ENCODE results near the gene CNNM4. TPM values are rescaled to one million over a fixed set of nuclear protein-coding genes. Genes with fewer than 3 reads are reported as not detected.

Gene CNNM4
- total and polyA plus RNA-seq, 4 donors: 0.82 to 2.3 (median 2.1) TPM

- no peak for TF ChIP-seq RXRA (IDR thresholded peaks at IDR 0.05)
- no peak for TF ChIP-seq SP1 (IDR thresholded peaks at IDR 0.05)
- H3K4me1 ChIP-seq (ENCODE audit: control insufficient read depth in 4 of 4, insufficient read depth in 4 of 4, low read length in 3 of 4): peaks cover 5 to 11% (median 10%) of the 10 kb centered on the region in 4 donors
- peaks cover 3 to 20% (median 12%) of the 10 kb centered on the region in 4 donors for H3K36me3 ChIP-seq (ENCODE audit: control insufficient read depth in 4 of 4, insufficient read depth in 3 of 4, low read depth in 1 of 4, low read length in 3 of 4)
Measured at GRCh38 chr2:96847586-96847985, 86.9 kb downstream of the CNNM4 start.

GRCh38 chr2:96848264-96848663, 87.6 kb downstream of the CNNM4 start:
- TF ChIP-seq RAD21 (IDR thresholded peaks at IDR 0.05) (peak; percentile 26 to 61), TAF1 (conservative IDR thresholded peaks at IDR 0.05) (no peak), GABPA (IDR thresholded peaks at IDR 0.05 in 1 of 2, conservative IDR thresholded peaks at IDR 0.05 in 1 of 2) (no peak), FOXA2 (IDR thresholded peaks at IDR 0.05) (no peak), ZBTB33 (IDR thresholded peaks at IDR 0.05) (peak; percentile 21), HNF4G (IDR thresholded peaks at IDR 0.05) (no peak), JUND (IDR thresholded peaks at IDR 0.05) (peak in 1 of 2 donors; percentile 21), FOXA1 (IDR thresholded peaks at IDR 0.05) (no peak), NR2F2 (IDR thresholded peaks at IDR 0.05) (peak; percentile 68), SP1 (IDR thresholded peaks at IDR 0.05) (peak; percentile 81), MAX (IDR thresholded peaks at IDR 0.05) (peak; percentile 30), HNF4A (conservative IDR thresholded peaks at IDR 0.05) (peak; percentile 71 to 75), RXRA (IDR thresholded peaks at IDR 0.05) (peak; percentile 79 to 81), EGR1 (IDR thresholded peaks at IDR 0.05; ENCODE audit: low read depth in 2 of 2) (no peak), YY1 (IDR thresholded peaks at IDR 0.05) (peak; percentile 53)
- TF ChIP-seq, protein P1, sequence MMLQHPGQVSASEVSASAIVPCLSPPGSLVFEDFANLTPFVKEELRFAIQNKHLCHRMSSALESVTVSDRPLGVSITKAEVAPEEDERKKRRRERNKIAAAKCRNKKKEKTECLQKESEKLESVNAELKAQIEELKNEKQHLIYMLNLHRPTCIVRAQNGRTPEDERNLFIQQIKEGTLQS (IDR thresholded peaks at IDR 0.05): no peak
- TF ChIP-seq, protein P2, sequence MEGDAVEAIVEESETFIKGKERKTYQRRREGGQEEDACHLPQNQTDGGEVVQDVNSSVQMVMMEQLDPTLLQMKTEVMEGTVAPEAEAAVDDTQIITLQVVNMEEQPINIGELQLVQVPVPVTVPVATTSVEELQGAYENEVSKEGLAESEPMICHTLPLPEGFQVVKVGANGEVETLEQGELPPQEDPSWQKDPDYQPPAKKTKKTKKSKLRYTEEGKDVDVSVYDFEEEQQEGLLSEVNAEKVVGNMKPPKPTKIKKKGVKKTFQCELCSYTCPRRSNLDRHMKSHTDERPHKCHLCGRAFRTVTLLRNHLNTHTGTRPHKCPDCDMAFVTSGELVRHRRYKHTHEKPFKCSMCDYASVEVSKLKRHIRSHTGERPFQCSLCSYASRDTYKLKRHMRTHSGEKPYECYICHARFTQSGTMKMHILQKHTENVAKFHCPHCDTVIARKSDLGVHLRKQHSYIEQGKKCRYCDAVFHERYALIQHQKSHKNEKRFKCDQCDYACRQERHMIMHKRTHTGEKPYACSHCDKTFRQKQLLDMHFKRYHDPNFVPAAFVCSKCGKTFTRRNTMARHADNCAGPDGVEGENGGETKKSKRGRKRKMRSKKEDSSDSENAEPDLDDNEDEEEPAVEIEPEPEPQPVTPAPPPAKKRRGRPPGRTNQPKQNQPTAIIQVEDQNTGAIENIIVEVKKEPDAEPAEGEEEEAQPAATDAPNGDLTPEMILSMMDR (IDR thresholded peaks at IDR 0.05; ENCODE audit: low read depth, low read length, missing input control): no peak
- TF ChIP-seq, protein P3, sequence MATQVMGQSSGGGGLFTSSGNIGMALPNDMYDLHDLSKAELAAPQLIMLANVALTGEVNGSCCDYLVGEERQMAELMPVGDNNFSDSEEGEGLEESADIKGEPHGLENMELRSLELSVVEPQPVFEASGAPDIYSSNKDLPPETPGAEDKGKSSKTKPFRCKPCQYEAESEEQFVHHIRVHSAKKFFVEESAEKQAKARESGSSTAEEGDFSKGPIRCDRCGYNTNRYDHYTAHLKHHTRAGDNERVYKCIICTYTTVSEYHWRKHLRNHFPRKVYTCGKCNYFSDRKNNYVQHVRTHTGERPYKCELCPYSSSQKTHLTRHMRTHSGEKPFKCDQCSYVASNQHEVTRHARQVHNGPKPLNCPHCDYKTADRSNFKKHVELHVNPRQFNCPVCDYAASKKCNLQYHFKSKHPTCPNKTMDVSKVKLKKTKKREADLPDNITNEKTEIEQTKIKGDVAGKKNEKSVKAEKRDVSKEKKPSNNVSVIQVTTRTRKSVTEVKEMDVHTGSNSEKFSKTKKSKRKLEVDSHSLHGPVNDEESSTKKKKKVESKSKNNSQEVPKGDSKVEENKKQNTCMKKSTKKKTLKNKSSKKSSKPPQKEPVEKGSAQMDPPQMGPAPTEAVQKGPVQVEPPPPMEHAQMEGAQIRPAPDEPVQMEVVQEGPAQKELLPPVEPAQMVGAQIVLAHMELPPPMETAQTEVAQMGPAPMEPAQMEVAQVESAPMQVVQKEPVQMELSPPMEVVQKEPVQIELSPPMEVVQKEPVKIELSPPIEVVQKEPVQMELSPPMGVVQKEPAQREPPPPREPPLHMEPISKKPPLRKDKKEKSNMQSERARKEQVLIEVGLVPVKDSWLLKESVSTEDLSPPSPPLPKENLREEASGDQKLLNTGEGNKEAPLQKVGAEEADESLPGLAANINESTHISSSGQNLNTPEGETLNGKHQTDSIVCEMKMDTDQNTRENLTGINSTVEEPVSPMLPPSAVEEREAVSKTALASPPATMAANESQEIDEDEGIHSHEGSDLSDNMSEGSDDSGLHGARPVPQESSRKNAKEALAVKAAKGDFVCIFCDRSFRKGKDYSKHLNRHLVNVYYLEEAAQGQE (IDR thresholded peaks at IDR 0.05): no peak
- Histone ChIP-seq H3K9ac (ENCODE audit: low read depth in 1 of 2, low read length in 2 of 2) (no peak overlapping the region), H3K9me3 (ENCODE audit: control insufficient read depth in 4 of 4, low read length in 3 of 4) (no peaks in the 10 kb centered on the region), H3K4me3 (ENCODE audit: low read depth in 1 of 3, low read length in 3 of 3) (no peak overlapping the region), H3K27me3 (ENCODE audit: control insufficient read depth in 4 of 4, insufficient read depth in 4 of 4, low read length in 3 of 4) (no peaks in the 10 kb centered on the region), H3K4me1 (ENCODE audit: control insufficient read depth in 4 of 4, insufficient read depth in 4 of 4, low read length in 3 of 4) (peaks cover 5 to 11% (median 10%) of the 10 kb centered on the region in 4 donors), H3K27ac (ENCODE audit: low read depth in 1 of 2, low read length in 2 of 2) (peak overlapping the region in 1 of 2 donors; percentile 1), H3K36me3 (ENCODE audit: control insufficient read depth in 4 of 4, insufficient read depth in 3 of 4, low read depth in 1 of 4, low read length in 3 of 4) (peaks cover 5 to 26% (median 15%) of the 10 kb centered on the region in 4 donors)
- no peak for DNase-seq (ENCODE audit: low spot score)
- WGBS: 36% methylated on average over 9 of the region's 9 CpGs

More at GRCh38 chr2:96847586-96847985, 86.9 kb downstream of the CNNM4 start:
- no peak overlapping the region for H3K4me3 ChIP-seq (ENCODE audit: low read depth in 1 of 3, low read length in 3 of 3)
- H3K9ac ChIP-seq (ENCODE audit: low read depth in 1 of 2, low read length in 2 of 2): no peak overlapping the region
- peak overlapping the region in 1 of 2 donors; percentile 1 for H3K27ac ChIP-seq (ENCODE audit: low read depth in 1 of 2, low read length in 2 of 2)
- no peaks in the 10 kb centered on the region for H3K9me3 ChIP-seq (ENCODE audit: control insufficient read depth in 4 of 4, low read length in 3 of 4)
- H3K27me3 ChIP-seq (ENCODE audit: control insufficient read depth in 4 of 4, insufficient read depth in 4 of 4, low read length in 3 of 4): no peaks in the 10 kb centered on the region
- no peak for DNase-seq (ENCODE audit: low spot score)
- 76% methylated on average over 10 of the region's 10 CpGs for WGBS
